Transverse colon (tissue), 4 donors: ENCODE results near the gene RBM24. TPM values are rescaled to one million over a fixed set of nuclear protein-coding genes. Genes with fewer than 3 reads are reported as not detected.
A peak's percentile ranks its signal among the peaks of the same experiment; 100 is the strongest.

Source experiments
- DNase-seq: peaks from one replicate; pipeline ENCODE4 v3.0.0-alpha.2; 2019
- H3K27ac ChIP-seq, 4 donors: fragments of 200-600 bp; sonication (generic); 2 replicates each; pipeline ENCODE4 v1.5.1; 2016 to 2018; ENCODE audit warnings: inconsistent platforms in 4 of 4
- H3K27me3 ChIP-seq: fragments of 200-600 bp; sonication (generic); 2 replicates; pipeline ENCODE4 v1.5.1; 2017; ENCODE audit warnings: inconsistent platforms
- H3K36me3 ChIP-seq, 4 donors: fragments of 200-600 bp; sonication (generic); 2 replicates each; pipeline ENCODE4 v1.5.1; 2017 to 2019; ENCODE audit warnings: inconsistent platforms in 4 of 4
- H3K4me1 ChIP-seq, 4 donors: fragments of 200-600 bp; sonication (generic); 2 replicates each; pipeline ENCODE4 v1.5.1; 2017 to 2020; ENCODE audit warnings: inconsistent platforms in 4 of 4
- H3K4me3 ChIP-seq, 4 donors: fragments of 200-600 bp; sonication (generic); 1 replicate in 1 of 4; 2 replicates in 3 of 4; pipeline versions ENCODE4 v1.5.1 to v1.6.1; 2017 to 2019; ENCODE audit warnings: inconsistent platforms in 4 of 4
- H3K9me3 ChIP-seq, 2 donors: fragments of 200-600 bp; sonication (generic); 2 replicates each; pipeline ENCODE4 v1.5.1; 2017 to 2019; ENCODE audit warnings: inconsistent platforms in 2 of 2
- CTCF ChIP-seq, 5 experiments: fragments of 200-600 bp in 3 of 5; fragments of 450-650 bp in 2 of 5; sonication (generic) in 3 of 5; IDR thresholded peaks; 1 replicate in 2 of 5; 2 replicates in 3 of 5; pipeline ENCODE4 v1.5.1; 2016 to 2017; ENCODE audit warnings: antibody characterized with exemption in 5 of 5, inconsistent platforms in 3 of 5, mild to moderate bottlenecking in 2 of 5, moderate library complexity in 1 of 5
- EP300 ChIP-seq: sonication (generic); formaldehyde crosslinking; IDR thresholded peaks from one replicate; pipeline ENCODE4 v1.6.1; 2017; ENCODE audit warnings: antibody characterized with exemption, low read depth
- POLR2A ChIP-seq: fragments of 450-650 bp; IDR thresholded peaks from one replicate; pipeline ENCODE4 v1.6.1; 2016; ENCODE audit warnings: antibody characterized with exemption, mild to moderate bottlenecking, moderate library complexity
- POLR2AphosphoS5 ChIP-seq, 3 donors: sonication (generic); formaldehyde crosslinking; IDR thresholded peaks; one replicate each; pipeline ENCODE4 v1.6.1; 2016; ENCODE audit warnings: antibody characterized with exemption in 3 of 3
- WGBS, 2 donors: methylation state at CpG; one replicate each; pipeline ENCODE4 v1.1.5; 2018; ENCODE audit warnings: low coverage in 1 of 2; 5-methylcytosine and 5-hydroxymethylcytosine counted together
- in situ Hi-C, 4 donors: fragments of 200-750 bp; cut with MboI; loops; one replicate each; pipeline versions ENCODE4 v1.15.0 to v1.15.1; 2017; ENCODE audit warnings: low sequenced_read_pairs in 3 of 4, low pct_ligation_motif_present in 1 of 4, low pct_unique_long_range_greater_than_20kb in 1 of 4
- intact Hi-C: fragments of 100-400 bp; cut with DNase I; formaldehyde crosslinking; loops from one replicate; pipeline ENCODE4 v1.15.1; 2023; ENCODE audit warnings: low total_unique reads
- total RNA-seq, 4 donors: library from RNA; depleted of rRNA; stranded (reverse); fragments of >200 nt; gene quantifications; one replicate each; pipeline ENCODE4 v1.1.0, GENCODE V29; 2016

The RBM24 gene
- total RNA-seq, 4 donors from 2014 or later = 4.8 to 10.2 TPM; not detected in 2

DNA sequence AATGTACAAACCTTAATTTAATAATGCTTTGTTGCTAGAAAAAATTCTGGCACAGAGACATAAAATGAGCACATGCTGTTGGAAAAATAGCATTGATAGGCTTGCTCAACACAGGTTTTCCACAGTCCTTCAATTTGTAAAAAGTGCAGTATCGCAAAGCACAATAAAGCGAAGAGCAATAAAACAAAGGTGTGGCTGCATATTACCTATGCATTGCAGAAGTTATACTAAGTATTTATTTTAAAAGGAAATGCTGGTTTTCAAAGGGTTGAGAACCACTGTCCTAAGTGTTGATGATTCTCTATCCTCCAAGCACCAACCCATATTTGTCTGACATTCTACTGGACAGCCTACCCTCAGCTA lies 58.1 kb downstream of the RBM24 start:
- DNase-seq = no peak
- H3K27ac ChIP-seq = peak overlapping the region in 3 of 4 donors; percentile 41 to 58 (median 45)
- in situ Hi-C loops = no loop called here
- intact Hi-C loops = no loop called here
- no peaks in the 10 kb centered on the region for H3K9me3 ChIP-seq
- no peaks in the 10 kb centered on the region for H3K36me3 ChIP-seq
- peaks cover 0 to 6% (median 4%) of the 10 kb centered on the region in 4 donors for H3K4me1 ChIP-seq
- WGBS, 2 donors = 42 to 65% methylated on average over 2 of the region's 2 CpGs
- no peaks in the 10 kb centered on the region for H3K27me3 ChIP-seq
- no peak overlapping the region for H3K4me3 ChIP-seq
- TF ChIP-seq POLR2AphosphoS5 (IDR thresholded peaks at IDR 0.05) = no peak
- TF ChIP-seq EP300 = no peak
- no peak for TF ChIP-seq POLR2A
- TF ChIP-seq CTCF (IDR thresholded peaks at IDR 0.05) = no peak

DNA sequence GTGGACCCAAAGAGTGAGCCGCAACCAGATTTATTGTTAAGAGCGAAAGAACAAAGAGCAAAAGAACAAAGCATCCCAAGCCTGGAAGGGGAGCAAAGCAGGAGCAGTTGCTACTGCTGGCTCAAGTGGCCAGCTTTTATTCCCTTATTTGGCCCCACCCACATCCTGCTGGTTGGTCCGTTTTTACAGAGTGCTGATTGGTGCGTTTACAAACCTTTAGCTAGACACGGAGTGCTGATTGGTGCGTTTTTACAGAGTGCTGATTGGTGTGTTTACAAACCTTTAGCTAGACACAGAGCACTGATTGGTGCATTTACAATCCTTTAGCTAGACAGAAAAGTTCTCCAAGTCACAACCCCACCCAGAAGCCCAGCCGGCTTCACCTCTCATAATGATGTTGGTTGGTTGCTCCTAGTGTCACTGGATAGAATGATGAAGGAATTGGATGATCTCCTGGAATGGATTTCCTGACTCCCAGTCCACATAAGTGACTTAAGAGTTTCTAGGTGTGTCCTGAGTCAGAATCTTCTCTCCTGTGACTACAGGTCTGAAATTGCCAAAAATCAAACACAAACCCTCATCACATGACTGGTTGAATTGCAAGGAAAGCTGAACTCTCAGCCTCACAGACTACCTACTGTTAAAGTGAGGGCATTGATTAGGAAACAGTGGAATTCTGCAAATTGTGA lies 60.1 kb downstream of the RBM24 start:
- H3K9me3 ChIP-seq = no peaks in the 10 kb centered on the region
- intact Hi-C loops = no loop called here
- no peaks in the 10 kb centered on the region for H3K27me3 ChIP-seq
- H3K36me3 ChIP-seq = no peaks in the 10 kb centered on the region
- H3K27ac ChIP-seq = no peak overlapping the region
- 90 to 92% methylated on average over 7 of the region's 7 CpGs for WGBS, 2 donors
- peaks cover 0 to 6% (median 4%) of the 10 kb centered on the region in 4 donors for H3K4me1 ChIP-seq
- no peak for TF ChIP-seq EP300
- no peak for TF ChIP-seq CTCF (IDR thresholded peaks at IDR 0.05)
- no peak for TF ChIP-seq POLR2A
- TF ChIP-seq POLR2AphosphoS5 (IDR thresholded peaks at IDR 0.05) = no peak
- no peak for DNase-seq
- in situ Hi-C loops = no loop called here
- no peak overlapping the region for H3K4me3 ChIP-seq

GRCh38 chr6:17341891-17342290 lies 60.7 kb downstream of the RBM24 start:
- intact Hi-C loops = no loop called here
- Histone ChIP-seq H3K4me3 (no peak overlapping the region), H3K9me3 (no peaks in the 10 kb centered on the region), H3K36me3 (no peaks in the 10 kb centered on the region), H3K4me1 (peaks cover 0 to 6% (median 4%) of the 10 kb centered on the region in 4 donors), H3K27me3 (no peaks in the 10 kb centered on the region), H3K27ac (no peak overlapping the region)
- no peak for TF ChIP-seq EP300
- no peak for TF ChIP-seq POLR2AphosphoS5 (IDR thresholded peaks at IDR 0.05)
- no peak for TF ChIP-seq CTCF (IDR thresholded peaks at IDR 0.05)
- TF ChIP-seq POLR2A = no peak
- in situ Hi-C loops = no loop called here
- WGBS, 2 donors = 62% methylated on average over 3 of the region's 3 CpGs; no CpG with 5 or more reads in 1 of the 2 donors
- no peak for DNase-seq

DNA sequence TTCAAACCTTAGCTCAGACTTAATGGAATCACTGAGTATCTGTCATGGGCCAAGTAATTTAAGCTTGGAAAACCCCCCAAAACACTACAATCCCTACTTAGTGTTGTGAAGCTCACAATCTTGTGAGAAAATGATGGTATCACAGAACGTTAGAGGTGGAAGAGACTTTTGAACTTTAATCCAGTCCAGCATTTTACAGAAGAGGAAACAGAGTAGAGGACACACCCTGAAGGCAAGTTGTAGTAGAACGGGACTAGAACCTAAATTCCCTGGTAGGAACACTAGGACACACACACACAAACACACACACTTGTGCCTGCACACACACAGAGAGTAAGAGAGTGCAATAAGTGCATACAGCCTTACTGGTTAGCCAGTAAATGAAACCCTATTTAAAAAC lies 62.1 kb downstream of the RBM24 start:
- H3K27me3 ChIP-seq = no peaks in the 10 kb centered on the region
- TF ChIP-seq CTCF (IDR thresholded peaks at IDR 0.05) (no peak), POLR2AphosphoS5 (IDR thresholded peaks at IDR 0.05) (no peak), EP300 (no peak), POLR2A (no peak)
- no peak overlapping the region for H3K4me3 ChIP-seq
- H3K27ac ChIP-seq = no peak overlapping the region
- DNase-seq = no peak
- no peaks in the 10 kb centered on the region for H3K36me3 ChIP-seq
- WGBS, 2 donors = 22 to 33% methylated on average over 2 of the region's 2 CpGs
- H3K4me1 ChIP-seq = peaks cover 0 to 6% (median 4%) of the 10 kb centered on the region in 4 donors
- H3K9me3 ChIP-seq = no peaks in the 10 kb centered on the region
- in situ Hi-C loops = no loop called here
- intact Hi-C loops = no loop called here

Other genes starting within 250 kb of the RBM24 start
- gene STMND1, start 179.3 kb upstream of the RBM24 start, total RNA-seq = 1 to 10 TPM in 3 of 4 donors, not detected in 1; 1.1 to 9.3 (median 1.1) TPM
- gene CAP2, start 112.2 kb downstream of the RBM24 start, total RNA-seq = 10 to 100 TPM in 1 of 4 donors, 1 to 10 TPM in 3; 4.8 to 10.1 (median 7.8) TPM